Right forelimb (tissue), 1 donor: Measurements from ENCODE around the gene DIP2C.
"Not testable (repeated sequence)": the region's sequence is repeated elsewhere in the genome, so short reads cannot be mapped to it uniquely, and the experiment has no call there.

Experiments
- DNase-seq: peaks from one replicate; pipeline ENCODE4 v3.0.0-alpha.2; 2018

Gene DIP2C

GRCh38 chr10:427761-428519, 261.5 kb downstream of the DIP2C start:
- no peak for DNase-seq

- DNase-seq = not testable (repeated sequence)
These were observed 264.1 kb downstream of the DIP2C start for GRCh38 chr10:425365-425764.

GRCh38 chr10:424724-425123, 264.7 kb downstream of the DIP2C start:
- not testable (repeated sequence) for DNase-seq

- no peak for DNase-seq
These were observed 266.3 kb downstream of the DIP2C start for GRCh38 chr10:423178-423577.

GRCh38 chr10:422675-423074, 266.8 kb downstream of the DIP2C start:
- no peak for DNase-seq

GRCh38 chr10:422241-422640, 267.2 kb downstream of the DIP2C start:
- no peak for DNase-seq

GRCh38 chr10:421170-421569, 268.3 kb downstream of the DIP2C start:
- DNase-seq = no peak

GRCh38 chr10:420154-421121, 269.0 kb downstream of the DIP2C start:
- DNase-seq = no peak

- DNase-seq = no peak
These were observed 270.6 kb downstream of the DIP2C start for GRCh38 chr10:418894-419293.

- no peak for DNase-seq
These were observed 271.2 kb downstream of the DIP2C start for GRCh38 chr10:418226-418625.

GRCh38 chr10:416091-416515, 273.4 kb downstream of the DIP2C start:
- DNase-seq = no peak

- DNase-seq = no peak
These were observed 275.8 kb downstream of the DIP2C start for GRCh38 chr10:413662-414071.

GRCh38 chr10:412109-412508, 277.4 kb downstream of the DIP2C start:
- no peak for DNase-seq

GRCh38 chr10:411603-412002, 277.9 kb downstream of the DIP2C start:
- DNase-seq = no peak

GRCh38 chr10:409408-410040, 279.9 kb downstream of the DIP2C start:
- no peak for DNase-seq

- DNase-seq = no peak
These were observed 281.2 kb downstream of the DIP2C start for GRCh38 chr10:408236-408635.

- no peak for DNase-seq
These were observed 282.5 kb downstream of the DIP2C start for GRCh38 chr10:406976-407375.

GRCh38 chr10:405648-406047, 283.8 kb downstream of the DIP2C start:
- DNase-seq = no peak

- no peak for DNase-seq
These were observed 284.5 kb downstream of the DIP2C start for GRCh38 chr10:404991-405390.

GRCh38 chr10:404346-404745, 285.1 kb downstream of the DIP2C start:
- no peak for DNase-seq

GRCh38 chr10:398954-399353, 290.5 kb downstream of the DIP2C start:
- no peak for DNase-seq

- no peak for DNase-seq
These were observed 292.0 kb downstream of the DIP2C start for GRCh38 chr10:397321-398068.
